Jurkat, Clone E6-1 (cell line): ENCODE measurements around the gene CDRT4. TPM values are rescaled to one million over a fixed set of nuclear protein-coding genes. Genes with fewer than 3 reads are reported as not detected.
"Not testable (repeated sequence)": the region's sequence is repeated elsewhere in the genome, so short reads cannot be mapped to it uniquely, and the experiment has no call there.

ENCODE experiments used
- DNase-seq: peaks from one replicate; pipeline ENCODE4 v3.0.0-alpha.2; 2011; ENCODE audit warnings: low read depth, low spot score
- H3K4me3 ChIP-seq: 2 replicates; pipeline ENCODE4 v1.5.1; 2011; ENCODE audit warnings: mild to moderate bottlenecking, low read length, control low read depth, moderate library complexity
- polyA plus RNA-seq: library from polyadenylated mRNA; unstranded; fragments of >200 nt; gene quantifications from one replicate; pipeline ENCODE4 v1.2.1, GENCODE V29; 2012; ENCODE audit warnings: missing spikeins; ENCODE audit not compliant: insufficient read length, insufficient read depth

The CDRT4 gene
- not detected for polyA plus RNA-seq

DNA sequence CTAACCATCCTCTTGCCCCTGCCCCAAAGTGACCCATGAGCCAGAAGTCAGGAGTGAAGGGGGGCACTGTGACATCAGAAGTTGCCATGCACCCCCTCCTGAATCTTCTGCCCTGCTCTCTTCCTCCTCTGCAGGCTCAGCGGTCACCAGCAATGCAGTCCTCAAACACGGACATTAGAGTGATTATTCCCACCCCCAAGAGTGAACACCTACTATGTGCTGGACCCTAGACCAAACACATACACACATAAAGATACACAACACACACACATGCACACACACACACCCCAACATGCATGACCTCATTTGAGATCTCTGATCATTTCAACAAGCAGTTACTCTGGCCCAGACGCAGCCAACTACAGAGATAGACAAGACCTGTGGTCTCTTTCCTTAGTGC, at the start of gene CDRT4:
TSS of gene CDRT4 (minus strand) at position 30 of the 400 bp plus-strand sequence. CDS start 27,383 bp downstream, outside the sequence.
- DNase-seq = no peak
- H3K4me3 ChIP-seq = no peak within 1 kb of the TSS

DNA sequence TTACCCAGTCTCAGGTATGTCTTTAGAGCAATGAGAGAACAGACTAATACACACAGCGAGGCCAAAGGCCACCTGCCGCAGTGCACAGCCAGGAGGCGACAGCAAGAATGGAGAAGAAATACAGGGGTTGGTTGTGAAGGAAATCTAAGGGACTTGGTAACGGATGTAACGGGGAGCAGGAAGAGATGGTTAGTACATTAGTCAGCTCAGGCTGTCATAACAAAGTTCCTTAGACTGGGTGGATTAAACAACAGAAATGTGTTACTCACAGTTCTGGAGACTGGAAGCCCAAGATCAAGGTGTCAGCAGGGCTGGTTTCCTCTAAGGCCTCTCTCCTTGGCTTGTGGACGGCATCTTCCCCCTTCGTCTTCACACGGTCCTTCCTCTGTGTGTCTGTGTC, 48.7 kb upstream of the CDRT4 start:
- H3K4me3 ChIP-seq = no peak overlapping the region
- no peak for DNase-seq

DNA sequence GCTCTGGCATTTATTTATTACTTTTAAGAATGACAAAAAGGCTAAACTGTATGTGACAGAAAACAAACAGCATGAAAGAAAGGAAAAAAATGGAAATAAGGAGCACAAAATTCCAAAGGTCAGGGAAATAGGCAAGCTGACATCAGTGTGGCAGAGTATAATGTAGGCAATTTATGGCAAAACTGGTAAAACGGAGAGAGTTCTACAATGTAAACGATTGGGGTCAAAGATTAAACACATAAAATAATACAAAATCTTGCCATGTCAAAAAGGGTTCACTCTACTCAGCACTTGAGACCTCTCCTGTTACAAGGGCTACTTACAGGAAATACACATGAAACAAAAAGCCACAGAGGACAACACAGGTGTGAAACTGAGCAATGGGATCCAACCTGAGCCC, 47.0 kb upstream of the CDRT4 start:
- H3K4me3 ChIP-seq = no peak overlapping the region
- DNase-seq = no peak

DNA sequence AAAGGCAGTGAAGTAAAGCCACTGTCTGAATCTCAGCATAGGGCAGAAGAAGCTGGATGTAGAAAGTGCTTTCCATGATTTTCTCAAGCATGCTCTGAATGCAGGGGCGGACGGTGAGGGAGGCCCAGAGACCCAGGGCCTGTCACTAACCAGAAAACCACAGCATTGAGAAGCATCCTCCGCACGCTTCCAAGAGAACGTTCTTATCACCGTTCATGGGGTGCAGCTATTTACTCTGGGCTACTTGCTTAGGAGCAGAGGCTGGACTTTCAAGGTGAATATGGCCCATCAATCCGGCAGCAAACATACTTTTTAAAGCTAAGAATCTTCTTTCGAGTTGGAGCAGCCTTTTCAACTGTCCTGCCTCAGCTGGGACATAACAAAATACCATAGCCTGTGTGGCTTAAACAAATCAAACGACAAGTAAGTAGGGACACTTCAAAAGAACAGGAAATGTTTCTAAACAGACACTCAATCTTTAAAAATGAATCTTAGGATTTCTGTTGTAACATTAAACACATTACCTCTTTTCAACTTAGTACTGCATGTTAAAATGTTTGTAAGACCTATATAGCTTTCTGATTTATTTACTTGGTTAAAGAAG, 46.5 kb upstream of the CDRT4 start:
- no peak overlapping the region for H3K4me3 ChIP-seq
- no peak for DNase-seq

DNA sequence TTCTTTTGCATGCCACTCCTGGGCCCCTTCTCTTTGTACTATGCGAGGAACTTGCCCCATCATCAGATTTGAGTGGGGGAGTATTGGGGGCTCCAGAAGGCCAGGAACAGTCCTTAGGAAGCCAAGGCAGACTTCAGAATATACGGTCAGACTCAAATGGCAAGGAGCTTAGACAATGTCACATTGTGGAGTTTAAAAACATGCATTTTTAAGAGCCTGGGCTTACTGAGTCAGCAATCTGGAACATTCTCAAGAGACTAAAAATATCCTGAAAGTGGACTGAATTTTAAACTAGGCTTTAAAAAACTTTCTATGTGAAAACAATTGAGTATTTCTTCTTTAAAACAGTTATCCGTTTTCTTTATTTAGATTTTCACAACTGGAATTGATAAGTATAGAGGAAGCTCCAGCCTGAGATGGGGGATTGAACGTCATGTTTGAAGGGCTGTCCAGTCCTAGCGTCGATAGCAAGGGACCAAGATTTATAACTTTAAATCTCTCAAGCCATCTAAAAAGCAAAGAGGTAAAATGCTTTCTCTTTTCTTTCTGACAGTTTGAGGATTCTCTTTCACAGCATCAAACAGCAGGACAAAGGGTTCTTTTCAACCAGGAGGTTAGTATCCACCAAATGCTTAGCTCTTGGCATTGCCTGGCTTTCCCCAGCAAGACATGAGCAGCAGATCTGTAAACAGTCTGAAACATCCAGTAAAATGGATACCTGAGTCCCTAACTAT, 45.8 kb upstream of the CDRT4 start:
- no peak for DNase-seq
- H3K4me3 ChIP-seq = no peak overlapping the region

DNA sequence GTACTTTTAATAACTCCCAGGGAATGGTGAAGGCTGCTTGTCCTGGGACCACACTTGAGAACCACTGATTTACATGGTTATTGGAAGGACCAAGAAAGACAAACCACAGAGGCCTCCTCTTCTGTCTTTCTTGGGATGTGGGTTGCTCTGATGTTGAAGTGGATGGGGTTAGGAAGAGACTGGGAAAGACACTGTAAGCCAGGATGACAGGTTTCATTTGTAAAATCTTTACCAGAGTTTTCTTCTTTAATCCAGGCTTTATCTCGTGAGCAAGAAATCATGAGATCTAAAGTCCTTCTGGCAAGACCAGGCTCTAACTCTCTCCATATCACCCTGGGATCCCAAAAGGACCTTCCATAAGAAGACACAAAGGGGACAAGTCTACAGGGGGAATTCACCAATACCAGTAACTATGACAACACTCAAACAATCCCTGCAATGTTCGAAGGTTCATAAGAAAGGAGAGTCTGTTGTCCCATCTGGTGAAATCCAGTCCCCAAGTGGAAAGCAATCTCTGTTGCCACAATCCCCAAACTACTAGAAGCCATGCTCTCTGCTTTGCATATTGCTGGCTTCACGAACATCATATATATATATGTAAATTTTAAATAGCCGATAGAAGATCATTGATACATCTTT, 44.8 kb upstream of the CDRT4 start:
- no peak for DNase-seq
- H3K4me3 ChIP-seq = no peak overlapping the region

DNA sequence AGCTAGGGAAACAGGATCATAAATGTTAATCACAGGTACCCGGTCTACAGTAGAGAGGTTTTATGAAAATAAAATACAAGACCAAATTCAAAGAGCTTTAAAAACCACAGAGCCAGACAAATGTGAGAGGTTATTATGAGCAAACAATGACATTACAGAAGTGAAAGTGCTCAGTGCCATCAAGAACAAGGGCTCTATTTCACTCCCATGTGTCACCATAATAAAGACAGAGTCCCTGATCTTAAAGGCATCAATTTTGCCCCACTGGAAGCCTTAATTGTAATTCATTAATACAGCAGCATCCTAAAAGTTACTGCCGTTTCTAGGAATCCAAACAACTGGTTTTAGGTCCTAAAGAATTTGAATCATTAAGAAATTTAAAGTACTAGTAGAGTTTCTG, 43.7 kb upstream of the CDRT4 start:
- DNase-seq = no peak
- no peak overlapping the region for H3K4me3 ChIP-seq

DNA sequence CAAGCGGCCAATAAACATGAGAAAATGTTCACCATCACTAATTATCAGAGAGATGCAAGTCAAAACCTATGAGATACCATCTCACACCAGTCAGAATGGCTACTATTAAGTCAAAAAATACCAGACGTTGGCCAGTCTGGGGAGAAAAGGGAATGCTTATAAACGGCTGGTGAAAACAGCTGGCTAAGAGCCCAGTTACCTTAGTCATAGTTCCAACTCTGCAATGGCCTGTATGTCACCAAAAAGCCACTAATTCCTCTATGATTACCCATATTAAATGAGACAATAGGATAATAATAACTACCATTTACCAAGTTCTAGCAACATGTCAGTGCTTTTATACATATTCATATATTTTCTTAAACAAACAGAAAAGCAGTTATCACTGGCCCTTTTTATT, 42.9 kb upstream of the CDRT4 start:
- DNase-seq = no peak

DNA sequence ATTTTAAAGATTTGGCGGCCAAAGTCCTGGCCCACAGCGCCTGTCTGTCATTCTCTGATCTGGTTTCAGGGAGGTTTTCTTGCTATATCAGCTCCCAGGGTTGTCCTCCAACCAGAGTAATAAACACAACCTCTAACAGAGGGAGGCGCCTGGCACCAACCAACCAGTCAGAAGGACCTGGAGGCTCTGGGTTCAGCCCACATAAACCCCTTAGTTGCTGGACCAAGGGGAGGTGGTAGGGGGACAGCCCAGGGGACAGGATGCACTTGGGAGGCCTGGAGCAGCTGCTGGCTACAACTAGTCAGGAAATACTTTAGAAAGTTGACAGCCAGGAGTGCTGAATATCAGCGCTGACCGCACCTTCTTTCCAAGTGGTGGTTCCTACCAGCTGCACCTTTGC, 41.7 kb upstream of the CDRT4 start:
- DNase-seq = no peak
- H3K4me3 ChIP-seq = no peak overlapping the region

More for the DNA sequence above, 42.9 kb upstream of the CDRT4 start:
- no peak overlapping the region for H3K4me3 ChIP-seq

DNA sequence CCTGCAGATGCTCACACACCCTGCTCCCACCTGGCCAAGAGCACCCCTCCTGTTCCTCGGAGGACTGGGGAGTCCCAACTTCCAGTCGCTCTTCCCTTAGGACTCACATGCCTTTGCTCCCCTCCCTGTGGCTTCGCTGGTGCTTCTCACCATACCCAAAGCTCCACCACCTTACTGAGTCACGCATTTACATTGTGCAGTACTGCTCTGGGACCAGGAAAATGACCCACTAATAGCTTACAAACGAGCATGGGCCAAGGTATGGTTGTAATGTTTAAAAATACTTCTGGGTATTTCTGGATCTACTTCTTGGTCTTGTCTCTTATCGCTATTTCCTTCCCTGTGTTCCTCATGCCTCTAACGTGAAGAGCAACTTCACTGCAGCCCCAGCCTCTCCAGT, 41.0 kb upstream of the CDRT4 start:
- no peak for DNase-seq
- no peak overlapping the region for H3K4me3 ChIP-seq

DNA sequence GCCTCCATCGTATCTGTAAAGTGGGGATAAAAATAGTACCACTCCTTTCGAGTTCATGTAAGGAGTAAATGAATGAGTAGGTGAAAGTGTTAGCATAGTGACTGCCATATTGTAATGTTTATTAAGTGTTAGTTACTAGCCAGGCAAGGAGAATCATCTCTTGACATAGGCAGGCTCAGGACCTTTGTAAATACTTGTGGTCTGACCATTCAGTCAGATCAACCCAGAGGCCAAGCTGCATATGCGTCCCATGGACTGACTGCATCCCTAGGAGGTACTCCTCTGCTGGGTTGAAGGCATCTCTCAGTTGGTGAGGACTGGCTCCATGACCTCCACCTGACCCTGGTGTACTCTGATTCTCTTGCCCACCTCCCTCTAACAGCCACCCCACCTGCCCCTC, 40.5 kb upstream of the CDRT4 start:
- no peak for DNase-seq

DNA sequence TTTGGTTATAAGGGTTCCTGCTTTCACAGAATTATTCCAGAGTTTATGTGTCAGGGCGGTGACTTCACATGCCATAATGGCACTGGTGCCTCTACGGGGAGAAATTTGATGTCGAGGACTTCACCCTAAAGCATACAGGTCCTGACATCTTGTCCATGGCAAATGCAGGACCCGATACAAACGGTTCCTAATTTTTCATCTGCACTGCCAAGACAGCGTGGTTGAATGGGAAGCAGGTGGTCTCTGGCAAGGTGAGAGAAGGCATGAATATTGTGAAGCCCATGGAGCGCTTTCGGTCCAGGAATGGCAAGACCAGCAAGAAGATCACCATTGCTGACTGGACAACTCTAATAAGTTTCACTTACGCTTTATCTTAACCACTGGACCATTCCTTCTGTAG, 39.6 kb upstream of the CDRT4 start:
- no peak for DNase-seq
- no peak overlapping the region for H3K4me3 ChIP-seq

More for the DNA sequence above, 40.5 kb upstream of the CDRT4 start:
- no peak overlapping the region for H3K4me3 ChIP-seq

DNA sequence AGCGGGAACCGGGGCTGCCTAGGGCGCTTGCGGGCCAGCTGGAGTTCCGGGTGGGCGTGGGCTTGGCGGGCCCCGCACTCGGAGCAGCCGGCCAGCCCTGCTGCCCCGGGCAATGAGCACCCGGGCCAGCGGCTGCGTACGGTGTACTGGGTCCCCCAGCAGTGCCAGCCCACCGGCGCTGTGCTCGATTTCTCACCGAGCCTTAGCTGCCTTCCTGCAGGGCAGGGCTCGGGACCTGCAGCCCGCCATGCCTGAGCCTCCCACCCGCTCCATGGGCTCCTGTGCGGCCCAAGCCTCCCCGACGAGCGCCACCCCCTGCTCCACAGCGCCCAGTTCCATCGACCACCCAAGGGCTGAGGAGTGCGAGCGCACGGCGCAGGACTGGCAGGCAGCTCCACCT, 38.3 kb upstream of the CDRT4 start:
- not testable (repeated sequence) for DNase-seq, H3K4me3 ChIP-seq

DNA sequence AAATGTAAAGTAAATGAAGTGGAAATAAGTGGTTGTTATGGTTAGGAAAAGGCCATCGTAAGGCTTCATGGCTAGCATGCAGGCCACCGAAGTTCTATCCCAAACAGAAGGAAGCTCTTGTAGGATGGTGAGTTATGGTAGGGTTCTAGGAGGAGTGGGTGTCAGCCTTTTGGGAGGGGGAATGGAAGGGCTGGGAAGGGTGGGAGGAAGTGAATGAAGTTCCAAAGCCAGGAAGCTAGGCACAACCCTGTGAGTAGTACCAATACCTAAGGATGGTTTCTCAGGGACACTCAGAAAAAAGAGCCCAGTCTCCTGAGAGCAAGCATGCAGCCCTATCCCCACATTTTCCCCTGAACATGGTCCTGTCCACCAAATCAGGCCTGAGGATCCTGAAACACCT, 36.3 kb upstream of the CDRT4 start:
- DNase-seq = no peak
- no peak overlapping the region for H3K4me3 ChIP-seq

DNA sequence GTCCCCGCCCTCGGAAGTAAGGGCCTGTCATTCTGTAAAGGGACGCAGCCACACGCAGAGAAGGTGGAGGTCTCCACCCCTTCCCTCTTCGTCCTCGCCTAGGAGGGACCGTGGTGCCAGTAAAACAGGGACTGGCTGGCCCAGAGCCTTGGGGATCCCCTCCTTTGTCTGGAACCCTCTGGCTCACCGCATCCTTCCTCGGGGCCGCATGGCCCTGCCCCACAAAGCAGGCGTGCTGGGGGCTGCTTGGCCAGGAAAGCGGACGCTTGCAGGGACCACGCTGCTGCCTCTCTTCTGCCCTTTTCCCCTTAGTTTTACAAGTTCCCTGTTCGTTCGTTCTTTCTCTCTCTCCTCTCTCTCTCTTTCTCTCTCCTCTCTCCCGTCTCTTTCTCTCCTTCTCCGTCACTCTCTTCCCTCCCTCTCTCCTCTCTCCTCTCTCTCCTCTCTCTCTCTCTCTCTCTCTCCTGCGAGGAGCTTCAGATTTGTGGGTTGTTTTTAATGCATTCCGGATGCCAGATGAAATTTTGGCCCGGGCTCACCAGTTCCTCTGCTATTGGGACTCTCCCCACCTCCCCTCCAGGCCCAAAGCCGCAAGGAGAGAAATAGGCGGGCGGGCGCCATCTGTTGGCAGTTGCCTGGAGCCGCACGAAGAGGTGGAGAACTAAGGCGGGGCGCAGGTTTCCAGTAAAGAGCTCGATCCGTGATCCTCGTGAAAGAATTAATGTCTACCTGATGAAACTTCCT, 35.1 kb upstream of the CDRT4 start:
- H3K4me3 ChIP-seq = no peak overlapping the region
- peak; percentile 44 for DNase-seq

DNA sequence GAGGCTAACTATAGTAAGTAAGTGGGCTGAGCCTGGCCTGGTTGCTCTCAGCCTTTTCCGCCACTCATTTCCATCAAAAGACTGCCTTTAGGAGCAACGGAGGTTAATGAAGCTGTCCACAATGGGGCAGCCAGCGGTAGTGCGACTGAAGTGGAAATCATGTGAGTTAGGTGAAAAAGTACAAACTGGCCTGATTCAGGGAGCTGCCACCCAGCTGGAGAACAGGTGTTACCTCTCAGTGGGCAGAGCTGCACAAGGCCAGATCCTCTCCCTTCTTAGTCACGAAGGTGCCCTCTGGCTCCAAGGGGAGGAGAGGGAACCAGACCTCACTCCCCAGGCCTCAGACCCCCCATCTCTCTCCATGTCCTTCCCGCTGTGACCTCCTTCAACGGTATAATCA, 34.4 kb upstream of the CDRT4 start:
- DNase-seq = no peak
- H3K4me3 ChIP-seq = no peak overlapping the region

DNA sequence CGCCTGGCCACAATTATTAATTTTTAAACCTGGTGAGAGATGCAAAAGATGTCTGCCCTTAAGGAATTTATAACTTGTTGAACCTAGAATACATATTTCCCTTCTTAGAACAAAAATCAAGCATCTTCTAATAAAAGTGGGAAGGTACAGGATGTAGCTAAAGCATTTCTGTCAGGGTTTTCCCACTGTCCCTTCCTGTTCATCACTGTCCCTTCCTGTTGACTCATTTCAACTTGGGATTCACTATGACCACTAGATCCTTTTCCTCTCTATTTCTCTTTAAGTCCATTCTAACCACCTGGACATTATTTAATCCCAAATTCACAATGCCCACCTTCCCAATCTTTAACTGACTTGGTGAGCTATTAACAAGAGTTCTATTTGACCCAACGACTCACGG, 33.9 kb upstream of the CDRT4 start:
- no peak for DNase-seq

DNA sequence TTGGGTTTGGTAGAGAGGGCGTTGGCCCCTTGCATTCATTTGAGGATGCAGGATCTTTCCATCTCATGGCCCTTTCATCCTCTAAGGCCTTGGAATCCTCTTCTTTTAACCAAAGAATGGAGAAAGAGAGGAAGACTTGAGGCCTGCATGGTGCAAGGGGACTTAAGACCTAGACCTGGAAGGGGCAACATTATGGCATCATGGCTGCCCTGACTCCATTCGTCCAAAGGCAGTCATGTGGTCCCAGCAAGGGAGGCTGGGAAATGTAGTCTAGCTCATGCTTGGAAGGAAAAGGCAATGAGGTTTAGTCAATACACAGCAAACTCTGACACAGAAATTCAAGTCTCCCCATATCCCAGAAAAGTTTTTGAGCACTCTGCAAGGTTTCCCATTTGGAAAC, 30.7 kb upstream of the CDRT4 start:
- DNase-seq = no peak
- no peak overlapping the region for H3K4me3 ChIP-seq

More for the DNA sequence above, 33.9 kb upstream of the CDRT4 start:
- no peak overlapping the region for H3K4me3 ChIP-seq

DNA sequence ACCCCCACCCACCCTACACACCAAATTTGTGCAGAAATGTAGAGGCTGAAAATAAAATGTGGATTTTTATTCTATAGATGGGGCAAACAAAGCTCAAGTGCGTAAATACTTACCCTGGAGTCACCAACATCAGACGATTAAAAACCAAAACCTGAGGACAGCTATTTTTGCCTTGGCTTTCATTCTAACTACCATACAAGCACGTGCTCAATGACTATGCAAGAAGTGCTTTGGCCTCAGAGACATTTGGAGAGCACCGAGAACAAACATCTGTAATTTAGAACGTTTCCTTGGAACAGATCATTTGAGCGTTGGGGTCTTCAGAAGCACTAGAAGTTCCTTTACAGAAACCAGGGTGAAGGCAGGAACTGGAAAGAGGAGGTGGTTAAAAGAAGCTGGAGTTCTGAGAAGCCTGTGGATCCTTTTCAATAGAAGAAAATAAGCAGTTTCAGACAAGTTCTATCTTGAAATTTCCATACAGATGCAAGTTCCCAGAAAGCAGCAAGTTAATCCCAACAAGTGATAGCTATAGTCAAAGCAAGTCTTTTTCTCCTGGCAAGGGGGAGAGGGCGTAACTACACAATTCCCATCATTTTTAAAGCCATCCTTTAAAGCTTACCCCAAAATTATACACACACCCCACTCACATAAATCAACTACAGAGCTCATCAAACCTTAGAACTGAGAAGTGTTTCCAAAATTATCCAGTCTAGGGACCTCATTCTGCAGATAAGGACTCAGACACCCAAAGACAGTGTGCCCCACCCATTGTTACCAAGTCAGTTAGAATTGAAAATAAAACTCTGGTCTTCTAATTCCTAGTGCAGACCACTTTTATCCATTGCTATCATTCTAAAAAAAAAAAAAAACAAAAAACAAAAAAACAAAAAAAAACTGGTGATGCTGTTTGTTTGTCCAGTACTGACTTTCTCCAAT, 29.6 kb upstream of the CDRT4 start:
- H3K4me3 ChIP-seq = no peak overlapping the region
- no peak for DNase-seq
